GM21825 (cell line): Measurements from ENCODE around the gene SOX9.
"Not testable (repeated sequence)": the region's sequence is repeated elsewhere in the genome, so short reads cannot be mapped to it uniquely, and the experiment has no call there.

Experiments
- ATAC-seq: cut with Tn5 transposase; IDR thresholded peaks from one replicate; pipeline ENCODE4 v1.9.1; 2021; ENCODE audit warnings: mild to moderate bottlenecking, moderate library complexity; ENCODE audit not compliant: unreplicated experiment

SOX9 gene

GRCh38 chr17:72110942-72111318 lies 9.9 kb upstream of the SOX9 start:
- no peak for ATAC-seq

- no peak for ATAC-seq
These were observed 9.4 kb upstream of the SOX9 start for GRCh38 chr17:72111336-72111923.

- ATAC-seq, result not testable (repeated sequence)
These were observed 8.9 kb upstream of the SOX9 start for GRCh38 chr17:72111926-72112325.

- ATAC-seq, result no peak
These were observed 7.1 kb upstream of the SOX9 start for GRCh38 chr17:72113751-72114150.

- no peak for ATAC-seq
These were observed 4.9 kb upstream of the SOX9 start for GRCh38 chr17:72115781-72116525.

GRCh38 chr17:72116661-72117521 lies 3.9 kb upstream of the SOX9 start:
- ATAC-seq, result no peak

GRCh38 chr17:72117535-72118334 lies 3.1 kb upstream of the SOX9 start:
- no peak for ATAC-seq

- no peak for ATAC-seq
These were observed 2.3 kb upstream of the SOX9 start for GRCh38 chr17:72118335-72119076.

- ATAC-seq, result no peak
These were observed 1.5 kb upstream of the SOX9 start for GRCh38 chr17:72119077-72119872.

- no peak for ATAC-seq
These were observed 763 bp upstream of the SOX9 start for GRCh38 chr17:72119873-72120641.

- ATAC-seq, result peak; percentile 3
These were observed 567 bp downstream of the SOX9 start for GRCh38 chr17:72121164-72122009.

- ATAC-seq, result no peak
These were observed 1.4 kb downstream of the SOX9 start for GRCh38 chr17:72122010-72122764.

- ATAC-seq, result no peak
These were observed 2.1 kb downstream of the SOX9 start for GRCh38 chr17:72122765-72123529.

- no peak for ATAC-seq
These were observed 3.0 kb downstream of the SOX9 start for GRCh38 chr17:72123530-72124437.

- no peak for ATAC-seq
These were observed 3.6 kb downstream of the SOX9 start for GRCh38 chr17:72124438-72124775.
